ENCODE measurements around the gene EGFR. TPM values are rescaled to one million over a fixed set of nuclear protein-coding genes. Genes with fewer than 3 reads are reported as not detected.

EGFR gene
- total RNA-seq, 2 donors from 2014 or later = 42.5 to 44.2 TPM

- ATAC-seq = no peak
- peak overlapping the region in 1 of 4 donors; percentile 45 for H3K27ac ChIP-seq
- peaks cover 0 to 3% of the 10 kb centered on the region in 2 donors for H3K36me3 ChIP-seq (replicated peaks in 1 of 2; ENCODE audit: insufficient read depth in 1 of 2, low read depth in 2 of 2)
- 65 to 73% methylated on average over 5 of the region's 5 CpGs for WGBS, 2 donors
- intact Hi-C loops (cut with DNase I) = no loop called here
- H3K4me3 ChIP-seq = no peak overlapping the region
- no peaks in the 10 kb centered on the region for H3K27me3 ChIP-seq
- no peak for DNase-seq
- no peak for TF ChIP-seq CTCF (IDR thresholded peaks at IDR 0.05)
- no peak for TF ChIP-seq POLR2A (IDR thresholded peaks at IDR 0.05)
- peaks cover 38% of the 10 kb centered on the region for H3K4me1 ChIP-seq
- H3K9me3 ChIP-seq = no peaks in the 10 kb centered on the region
These were observed 50.5 kb downstream of the EGFR start for GRCh38 chr7:55069271-55069792.

DNA sequence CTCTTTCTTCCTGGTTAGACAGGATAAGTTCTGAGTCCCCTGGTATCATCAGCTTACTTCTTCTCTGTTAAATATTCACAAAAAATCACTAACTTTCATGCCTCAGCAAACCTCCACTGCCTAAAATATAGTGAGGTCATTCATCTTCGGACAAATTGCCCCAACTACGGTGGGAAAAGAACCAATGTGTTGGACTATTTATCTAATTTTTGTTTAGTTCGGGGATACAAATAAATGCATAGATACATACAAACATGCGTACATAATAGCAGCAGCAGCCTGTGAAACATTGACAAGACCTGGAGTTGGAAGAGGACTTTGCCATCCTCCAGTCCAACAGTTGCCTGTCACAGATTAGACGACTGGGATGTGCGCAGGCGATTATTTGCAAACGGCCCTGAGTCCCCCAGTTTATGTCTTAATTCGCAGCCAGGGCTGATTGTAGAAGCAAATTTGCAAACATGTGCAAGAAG lies 51.5 kb downstream of the EGFR start:
- H3K4me3 ChIP-seq = no peak overlapping the region
- intact Hi-C loops (cut with DNase I) = no loop called here

DNA sequence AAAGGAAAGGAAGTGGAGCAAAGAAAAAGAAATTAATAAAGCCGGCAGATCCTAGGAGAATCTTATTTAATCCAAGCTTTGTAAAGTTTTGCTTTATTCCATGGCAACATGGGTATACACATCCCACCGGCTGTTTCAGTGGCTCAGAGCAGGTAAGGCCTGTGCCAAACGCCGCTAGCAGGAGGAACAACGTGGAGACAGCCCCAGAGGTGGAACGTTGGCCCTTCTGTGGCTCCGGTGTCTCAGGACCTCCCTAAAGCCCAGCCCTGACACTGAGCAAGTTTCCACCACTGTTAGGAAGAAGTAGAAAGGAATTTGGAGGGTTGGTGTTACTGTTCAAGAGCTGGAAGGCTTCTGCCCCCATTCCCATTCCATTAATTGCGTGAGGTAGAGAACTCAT lies 52.0 kb downstream of the EGFR start:
- Histone ChIP-seq H3K4me1 (peaks cover 53% of the 10 kb centered on the region), H3K27ac (peak overlapping the region in 2 of 4 donors; percentile 31 to 45)
- TF ChIP-seq POLR2A (IDR thresholded peaks at IDR 0.05) (no peak), CTCF (IDR thresholded peaks at IDR 0.05) (no peak)

More for the DNA sequence above, 51.5 kb downstream of the EGFR start:
- no peak for TF ChIP-seq POLR2A (IDR thresholded peaks at IDR 0.05)
- TF ChIP-seq CTCF (IDR thresholded peaks at IDR 0.05) = no peak
- 63 to 67% methylated on average over 9 of the region's 9 CpGs for WGBS, 2 donors
- H3K36me3 ChIP-seq (replicated peaks in 1 of 2; ENCODE audit: insufficient read depth in 1 of 2, low read depth in 2 of 2) = peaks cover 0 to 3% of the 10 kb centered on the region in 2 donors
- no peaks in the 10 kb centered on the region for H3K9me3 ChIP-seq
- peak overlapping the region in 2 of 4 donors; percentile 31 to 45 for H3K27ac ChIP-seq
- no peaks in the 10 kb centered on the region for H3K27me3 ChIP-seq
- ATAC-seq = no peak
- DNase-seq = no peak
- peaks cover 48% of the 10 kb centered on the region for H3K4me1 ChIP-seq

GRCh38 chr7:55071411-55072175 lies 52.8 kb downstream of the EGFR start:
- ATAC-seq (peak; percentile 25), DNase-seq (no peak)
- peak overlapping the region in 2 of 4 donors; percentile 31 to 45 for H3K27ac ChIP-seq
- H3K4me3 ChIP-seq = no peak overlapping the region
- no peaks in the 10 kb centered on the region for H3K9me3 ChIP-seq
- WGBS, 2 donors = 67 to 80% methylated on average over 7 of the region's 7 CpGs
- H3K4me1 ChIP-seq = peaks cover 53% of the 10 kb centered on the region
- intact Hi-C loops (cut with DNase I) = no loop called here
- H3K36me3 ChIP-seq (replicated peaks in 1 of 2; ENCODE audit: insufficient read depth in 1 of 2, low read depth in 2 of 2) = peaks cover 0 to 3% of the 10 kb centered on the region in 2 donors
- TF ChIP-seq POLR2A (IDR thresholded peaks at IDR 0.05) = no peak
- no peak for TF ChIP-seq CTCF (IDR thresholded peaks at IDR 0.05)
- H3K27me3 ChIP-seq = no peaks in the 10 kb centered on the region

More for the DNA sequence above, 52.0 kb downstream of the EGFR start:
- no peak overlapping the region for H3K4me3 ChIP-seq
- WGBS, 2 donors = 70 to 79% methylated on average over 8 of the region's 8 CpGs
- H3K36me3 ChIP-seq (replicated peaks in 1 of 2; ENCODE audit: insufficient read depth in 1 of 2, low read depth in 2 of 2) = peaks cover 0 to 3% of the 10 kb centered on the region in 2 donors
- no peaks in the 10 kb centered on the region for H3K9me3 ChIP-seq
- intact Hi-C loops (cut with DNase I) = no loop called here
- no peak for DNase-seq
- no peak for ATAC-seq
- no peaks in the 10 kb centered on the region for H3K27me3 ChIP-seq
